ENCODE measurements around the gene SCRG1. TPM values are rescaled to one million over a fixed set of nuclear protein-coding genes. Genes with fewer than 3 reads are reported as not detected.

Gene SCRG1
- total RNA-seq (10 to 100 TPM; 19.5 to 25.5 TPM), polyA plus RNA-seq (ENCODE audit: insufficient read length in 2 of 2) (10 to 100 TPM; 90.0 to 98.4 TPM)
- long read RNA-seq, donor 1, full-length matches to known transcripts: 130 of 209 reads
- long read RNA-seq, donor 1, partial matches to known transcripts: 79 of 209 reads
- long read RNA-seq, donor 1, other reads (novel, unspliced or antisense): 0 of 209 reads
- long read RNA-seq, donor 2, full-length matches to known transcripts: 75 of 97 reads
- long read RNA-seq, donor 2, partial matches to known transcripts: 22 of 97 reads
- long read RNA-seq, donor 2, other reads (novel, unspliced or antisense): 0 of 97 reads
- long read RNA-seq, donor 3, full-length matches to known transcripts: 72 of 99 reads
- long read RNA-seq, donor 3, partial matches to known transcripts: 27 of 99 reads
- long read RNA-seq, donor 3, other reads (novel, unspliced or antisense): 0 of 99 reads
- long read RNA-seq, donor 4, full-length matches to known transcripts: 1 of 1 reads
- long read RNA-seq, donor 4, partial matches to known transcripts: 0 of 1 reads
- long read RNA-seq, donor 4, other reads (novel, unspliced or antisense): 0 of 1 reads

GRCh38 chr4:173398779-173399415 lies at the start of gene SCRG1:
TSS of gene SCRG1 (minus strand) at chr4:173399116. CDS start at chr4:173391414, 7,702 bp downstream.
- H3K27ac ChIP-seq (ENCODE audit: low read depth, low read length): peak within 1 kb of the TSS; percentile 89
- no peaks in the 10 kb centered on the region for H3K9me3 ChIP-seq (ENCODE audit: control insufficient read depth, insufficient read depth, low read length)
- 10% methylated on average over 2 of the region's 4 CpGs for WGBS (ENCODE audit: insufficient coverage)
- no peaks in the 10 kb centered on the region for H3K27me3 ChIP-seq (ENCODE audit: control insufficient read depth, insufficient read depth, low read length)
- peak within 1 kb of the TSS; percentile 48 for H3K4me3 ChIP-seq (ENCODE audit: low read depth, low read length)
- peaks cover 3% of the 10 kb centered on the region for H3K4me1 ChIP-seq (ENCODE audit: control insufficient read depth, insufficient read depth, low read length)
- DNase-seq (ENCODE audit: low read depth in 4 of 6, low spot score in 6 of 6): peak in 5 of 6 donors; percentile 61 to 88 (median 67)
- H3K36me3 ChIP-seq (ENCODE audit: control insufficient read depth, insufficient read depth, low read length): no peaks in the 10 kb centered on the region

- peak overlapping the region; percentile 0 for H3K27ac ChIP-seq (ENCODE audit: low read depth, low read length)
- no peak overlapping the region for H3K4me3 ChIP-seq (ENCODE audit: low read depth, low read length)
- H3K36me3 ChIP-seq (ENCODE audit: control insufficient read depth, insufficient read depth, low read length): no peaks in the 10 kb centered on the region
- no peaks in the 10 kb centered on the region for H3K27me3 ChIP-seq (ENCODE audit: control insufficient read depth, insufficient read depth, low read length)
- WGBS (ENCODE audit: insufficient coverage): no CpG with 5 or more reads among the region's 2 CpGs
- H3K4me1 ChIP-seq (ENCODE audit: control insufficient read depth, insufficient read depth, low read length): peaks cover 3% of the 10 kb centered on the region
- H3K9me3 ChIP-seq (ENCODE audit: control insufficient read depth, insufficient read depth, low read length): no peaks in the 10 kb centered on the region
- DNase-seq (ENCODE audit: low read depth in 4 of 6, low spot score in 6 of 6): peak in 5 of 6 donors; percentile 7 to 87 (median 35)
These were observed 49.2 kb upstream of the SCRG1 start for GRCh38 chr4:173448103-173448502.

GRCh38 chr4:173446416-173446815 lies 47.5 kb upstream of the SCRG1 start:
- Histone ChIP-seq H3K4me1 (ENCODE audit: control insufficient read depth, insufficient read depth, low read length) (peaks cover 3% of the 10 kb centered on the region), H3K9me3 (ENCODE audit: control insufficient read depth, insufficient read depth, low read length) (no peaks in the 10 kb centered on the region), H3K36me3 (ENCODE audit: control insufficient read depth, insufficient read depth, low read length) (no peaks in the 10 kb centered on the region), H3K4me3 (ENCODE audit: low read depth, low read length) (no peak overlapping the region), H3K27me3 (ENCODE audit: control insufficient read depth, insufficient read depth, low read length) (no peaks in the 10 kb centered on the region), H3K27ac (ENCODE audit: low read depth, low read length) (no peak overlapping the region)
- DNase-seq (ENCODE audit: low read depth in 4 of 6, low spot score in 6 of 6): no peak
- WGBS (ENCODE audit: insufficient coverage): no CpG with 5 or more reads among the region's 1 CpG

GRCh38 chr4:173443121-173443520 lies 44.2 kb upstream of the SCRG1 start:
- no peaks in the 10 kb centered on the region for H3K36me3 ChIP-seq (ENCODE audit: control insufficient read depth, insufficient read depth, low read length)
- no peaks in the 10 kb centered on the region for H3K27me3 ChIP-seq (ENCODE audit: control insufficient read depth, insufficient read depth, low read length)
- no peak overlapping the region for H3K27ac ChIP-seq (ENCODE audit: low read depth, low read length)
- no peak overlapping the region for H3K4me3 ChIP-seq (ENCODE audit: low read depth, low read length)
- DNase-seq (ENCODE audit: low read depth in 4 of 6, low spot score in 6 of 6): no peak
- no peaks in the 10 kb centered on the region for H3K9me3 ChIP-seq (ENCODE audit: control insufficient read depth, insufficient read depth, low read length)
- no peaks in the 10 kb centered on the region for H3K4me1 ChIP-seq (ENCODE audit: control insufficient read depth, insufficient read depth, low read length)

- H3K4me3 ChIP-seq (ENCODE audit: low read depth, low read length): no peak overlapping the region
- WGBS (ENCODE audit: insufficient coverage): 100% methylated on average over 1 of the region's 10 CpGs
- no peaks in the 10 kb centered on the region for H3K9me3 ChIP-seq (ENCODE audit: control insufficient read depth, insufficient read depth, low read length)
- H3K4me1 ChIP-seq (ENCODE audit: control insufficient read depth, insufficient read depth, low read length): no peaks in the 10 kb centered on the region
- DNase-seq (ENCODE audit: low read depth in 4 of 6, low spot score in 6 of 6): no peak
- H3K36me3 ChIP-seq (ENCODE audit: control insufficient read depth, insufficient read depth, low read length): no peaks in the 10 kb centered on the region
- H3K27ac ChIP-seq (ENCODE audit: low read depth, low read length): no peak overlapping the region
- H3K27me3 ChIP-seq (ENCODE audit: control insufficient read depth, insufficient read depth, low read length): no peaks in the 10 kb centered on the region
These were observed 43.5 kb upstream of the SCRG1 start for GRCh38 chr4:173442223-173442932.

GRCh38 chr4:173440888-173441287 lies 42.0 kb upstream of the SCRG1 start:
- Histone ChIP-seq H3K36me3 (ENCODE audit: control insufficient read depth, insufficient read depth, low read length) (no peaks in the 10 kb centered on the region), H3K4me3 (ENCODE audit: low read depth, low read length) (no peak overlapping the region), H3K4me1 (ENCODE audit: control insufficient read depth, insufficient read depth, low read length) (no peaks in the 10 kb centered on the region), H3K27ac (ENCODE audit: low read depth, low read length) (no peak overlapping the region), H3K9me3 (ENCODE audit: control insufficient read depth, insufficient read depth, low read length) (no peaks in the 10 kb centered on the region), H3K27me3 (ENCODE audit: control insufficient read depth, insufficient read depth, low read length) (no peaks in the 10 kb centered on the region)
- DNase-seq (ENCODE audit: low read depth in 4 of 6, low spot score in 6 of 6): no peak
- WGBS (ENCODE audit: insufficient coverage): no CpG with 5 or more reads among the region's 3 CpGs

- Histone ChIP-seq H3K36me3 (ENCODE audit: control insufficient read depth, insufficient read depth, low read length) (no peaks in the 10 kb centered on the region), H3K4me3 (ENCODE audit: low read depth, low read length) (no peak overlapping the region), H3K27me3 (ENCODE audit: control insufficient read depth, insufficient read depth, low read length) (no peaks in the 10 kb centered on the region), H3K9me3 (ENCODE audit: control insufficient read depth, insufficient read depth, low read length) (no peaks in the 10 kb centered on the region), H3K27ac (ENCODE audit: low read depth, low read length) (no peak overlapping the region), H3K4me1 (ENCODE audit: control insufficient read depth, insufficient read depth, low read length) (peaks cover 2% of the 10 kb centered on the region)
- DNase-seq (ENCODE audit: low read depth in 4 of 6, low spot score in 6 of 6): peak in 2 of 6 donors; percentile 33 to 91
- 11% methylated on average over 3 of the region's 6 CpGs for WGBS (ENCODE audit: insufficient coverage)
These were observed 37.9 kb upstream of the SCRG1 start for GRCh38 chr4:173436771-173437265.

GRCh38 chr4:173436149-173436579 lies 37.2 kb upstream of the SCRG1 start:
- Histone ChIP-seq H3K9me3 (ENCODE audit: control insufficient read depth, insufficient read depth, low read length) (no peaks in the 10 kb centered on the region), H3K4me1 (ENCODE audit: control insufficient read depth, insufficient read depth, low read length) (peaks cover 2% of the 10 kb centered on the region), H3K27me3 (ENCODE audit: control insufficient read depth, insufficient read depth, low read length) (no peaks in the 10 kb centered on the region), H3K36me3 (ENCODE audit: control insufficient read depth, insufficient read depth, low read length) (no peaks in the 10 kb centered on the region), H3K4me3 (ENCODE audit: low read depth, low read length) (no peak overlapping the region), H3K27ac (ENCODE audit: low read depth, low read length) (no peak overlapping the region)
- 21% methylated on average over 3 of the region's 5 CpGs for WGBS (ENCODE audit: insufficient coverage)
- peak in 1 of 6 donors; percentile 23 for DNase-seq (ENCODE audit: low read depth in 4 of 6, low spot score in 6 of 6)

- Histone ChIP-seq H3K9me3 (ENCODE audit: control insufficient read depth, insufficient read depth, low read length) (no peaks in the 10 kb centered on the region), H3K27me3 (ENCODE audit: control insufficient read depth, insufficient read depth, low read length) (no peaks in the 10 kb centered on the region), H3K36me3 (ENCODE audit: control insufficient read depth, insufficient read depth, low read length) (no peaks in the 10 kb centered on the region), H3K4me1 (ENCODE audit: control insufficient read depth, insufficient read depth, low read length) (peaks cover 2% of the 10 kb centered on the region), H3K27ac (ENCODE audit: low read depth, low read length) (no peak overlapping the region), H3K4me3 (ENCODE audit: low read depth, low read length) (no peak overlapping the region)
- no CpG with 5 or more reads among the region's 7 CpGs for WGBS (ENCODE audit: insufficient coverage)
- no peak for DNase-seq (ENCODE audit: low read depth in 4 of 6, low spot score in 6 of 6)
These were observed 35.3 kb upstream of the SCRG1 start for GRCh38 chr4:173434231-173434630.
